Measurements from ENCODE around the gene HOXD11. TPM values are rescaled to one million over a fixed set of nuclear protein-coding genes. Genes with fewer than 3 reads are reported as not detected.

HOXD11 gene
- total RNA-seq, 1 donor from 2014 or later, result not detected

DNA sequence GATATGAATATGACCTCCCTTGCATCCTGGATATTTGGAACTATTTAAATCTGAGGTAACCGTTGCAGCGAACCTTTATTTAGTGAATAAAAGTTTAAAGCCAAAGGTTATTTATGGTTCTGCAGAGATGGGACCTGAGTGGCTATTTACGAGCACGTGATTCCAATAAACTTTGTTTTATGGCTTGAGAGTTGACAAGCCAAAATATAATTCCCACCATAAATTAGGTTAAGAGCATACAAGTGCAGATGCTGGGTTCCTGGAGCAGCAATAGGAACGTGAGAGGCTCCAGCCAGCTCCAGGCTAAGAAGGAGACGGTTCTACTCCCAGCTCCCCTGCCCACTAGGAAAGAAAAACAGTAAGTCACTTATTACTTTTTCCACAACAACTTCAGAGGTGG lies 39.0 kb downstream of the HOXD11 start:
- peaks cover 61% of the 10 kb centered on the region for H3K27me3 Mint-ChIP-seq (ENCODE audit: unreplicated experiment)
- H3K9me3 Mint-ChIP-seq (ENCODE audit: unreplicated experiment), result no peaks in the 10 kb centered on the region
- no peak overlapping the region for H3K27ac Mint-ChIP-seq (ENCODE audit: unreplicated experiment)
- peaks cover 29% of the 10 kb centered on the region for H3K4me1 Mint-ChIP-seq (ENCODE audit: unreplicated experiment)
- no peak overlapping the region for H3K4me3 Mint-ChIP-seq (ENCODE audit: unreplicated experiment)
- H3K36me3 Mint-ChIP-seq (ENCODE audit: low read depth, unreplicated experiment), result peaks cover 11% of the 10 kb centered on the region
- TF ChIP-seq CTCF (IDR thresholded peaks at IDR 0.05; ENCODE audit: unreplicated experiment), result no peak
- DNase-seq (ENCODE audit: low spot score), result no peak

DNA sequence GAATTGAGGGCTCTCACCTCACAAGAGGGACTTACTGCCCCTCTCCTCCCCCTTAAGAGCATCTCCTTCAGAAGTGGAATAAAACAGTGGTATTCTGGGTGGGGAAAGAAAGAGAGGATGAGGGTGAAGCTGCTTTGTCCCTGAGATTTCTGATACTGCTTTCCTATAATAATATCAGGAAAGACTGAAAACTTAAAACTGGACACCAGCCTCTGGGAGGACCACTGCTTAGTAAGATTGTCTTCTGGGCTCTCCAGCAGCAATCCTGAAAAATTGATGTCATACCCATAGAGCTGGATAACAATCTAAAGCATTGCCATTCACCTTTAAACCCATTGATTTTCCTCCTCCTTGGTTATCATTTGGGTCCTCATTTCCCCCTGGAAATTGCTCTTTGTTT lies 39.6 kb downstream of the HOXD11 start:
- no peaks in the 10 kb centered on the region for H3K9me3 Mint-ChIP-seq (ENCODE audit: unreplicated experiment)
- no peak overlapping the region for H3K27ac Mint-ChIP-seq (ENCODE audit: unreplicated experiment)
- peaks cover 11% of the 10 kb centered on the region for H3K36me3 Mint-ChIP-seq (ENCODE audit: low read depth, unreplicated experiment)
- no peak for TF ChIP-seq CTCF (IDR thresholded peaks at IDR 0.05; ENCODE audit: unreplicated experiment)
- no peak overlapping the region for H3K4me3 Mint-ChIP-seq (ENCODE audit: unreplicated experiment)
- peaks cover 29% of the 10 kb centered on the region for H3K4me1 Mint-ChIP-seq (ENCODE audit: unreplicated experiment)
- no peak for DNase-seq (ENCODE audit: low spot score)
- H3K27me3 Mint-ChIP-seq (ENCODE audit: unreplicated experiment), result peaks cover 63% of the 10 kb centered on the region

- H3K4me1 Mint-ChIP-seq (ENCODE audit: unreplicated experiment), result peaks cover 29% of the 10 kb centered on the region
- H3K9me3 Mint-ChIP-seq (ENCODE audit: unreplicated experiment), result no peaks in the 10 kb centered on the region
- no peak overlapping the region for H3K4me3 Mint-ChIP-seq (ENCODE audit: unreplicated experiment)
- H3K36me3 Mint-ChIP-seq (ENCODE audit: low read depth, unreplicated experiment), result peaks cover 11% of the 10 kb centered on the region
- H3K27ac Mint-ChIP-seq (ENCODE audit: unreplicated experiment), result no peak overlapping the region
- peaks cover 65% of the 10 kb centered on the region for H3K27me3 Mint-ChIP-seq (ENCODE audit: unreplicated experiment)
- no peak for DNase-seq (ENCODE audit: low spot score)
- no peak for TF ChIP-seq CTCF (IDR thresholded peaks at IDR 0.05; ENCODE audit: unreplicated experiment)
Measured at GRCh38 chr2:176147210-176147799, 40.2 kb downstream of the HOXD11 start.

DNA sequence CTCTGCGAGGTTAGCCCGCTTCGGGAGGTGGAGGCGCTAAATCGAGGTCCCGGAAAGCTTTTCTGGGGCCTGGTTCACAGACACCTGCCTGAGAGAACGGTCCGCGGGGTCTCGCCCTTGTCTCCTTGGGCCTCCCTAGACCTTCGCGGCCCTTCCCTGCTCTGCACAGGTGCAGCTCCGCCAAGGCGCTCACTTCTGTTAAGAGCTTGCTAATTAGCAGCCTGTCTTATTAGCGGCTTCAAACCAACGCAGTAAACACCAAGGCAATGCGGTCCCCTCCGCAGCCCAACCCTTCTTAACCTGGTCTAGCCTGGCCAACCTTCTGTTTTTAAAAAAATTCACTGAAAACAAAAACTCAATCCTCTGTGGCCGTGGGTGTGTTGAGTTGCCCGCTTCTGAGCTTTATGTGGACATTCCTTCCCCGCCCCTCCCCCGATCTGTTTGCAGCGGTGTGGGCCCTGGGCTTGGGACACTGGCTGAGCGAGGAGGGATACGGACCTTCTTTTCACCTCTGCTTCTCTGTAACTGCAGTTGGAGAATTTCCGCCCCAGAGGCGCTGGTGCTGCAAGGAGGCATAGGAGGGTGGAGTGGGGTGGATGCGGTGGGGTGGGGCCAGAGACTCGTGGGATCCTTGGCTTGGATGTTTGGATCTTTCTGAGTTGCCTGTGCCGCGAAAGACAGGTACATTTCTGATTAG lies 40.9 kb downstream of the HOXD11 start:
- Mint-ChIP-seq H3K4me1 (ENCODE audit: unreplicated experiment) (peaks cover 29% of the 10 kb centered on the region), H3K4me3 (ENCODE audit: unreplicated experiment) (no peak overlapping the region), H3K36me3 (ENCODE audit: low read depth, unreplicated experiment) (peaks cover 11% of the 10 kb centered on the region), H3K27ac (ENCODE audit: unreplicated experiment) (no peak overlapping the region), H3K27me3 (ENCODE audit: unreplicated experiment) (peaks cover 66% of the 10 kb centered on the region), H3K9me3 (ENCODE audit: unreplicated experiment) (no peaks in the 10 kb centered on the region)
- no peak for TF ChIP-seq CTCF (IDR thresholded peaks at IDR 0.05; ENCODE audit: unreplicated experiment)
- no peak for DNase-seq (ENCODE audit: low spot score)

GRCh38 chr2:176148751-176149421 lies 41.8 kb downstream of the HOXD11 start:
- Mint-ChIP-seq H3K27ac (ENCODE audit: unreplicated experiment) (no peak overlapping the region), H3K9me3 (ENCODE audit: unreplicated experiment) (no peaks in the 10 kb centered on the region), H3K27me3 (ENCODE audit: unreplicated experiment) (peaks cover 65% of the 10 kb centered on the region), H3K4me3 (ENCODE audit: unreplicated experiment) (no peak overlapping the region), H3K4me1 (ENCODE audit: unreplicated experiment) (peaks cover 29% of the 10 kb centered on the region), H3K36me3 (ENCODE audit: low read depth, unreplicated experiment) (peaks cover 11% of the 10 kb centered on the region)
- no peak for TF ChIP-seq CTCF (IDR thresholded peaks at IDR 0.05; ENCODE audit: unreplicated experiment)
- no peak for DNase-seq (ENCODE audit: low spot score)
